ENCODE results near the gene ZEB2. TPM values are rescaled to one million over a fixed set of nuclear protein-coding genes. Genes with fewer than 3 reads are reported as not detected.

ZEB2 gene
- total and polyA plus RNA-seq, 10 of the 15 experiments (the other 5 are each of a cell fraction or from before 2014, with no cell fraction given), result 0.14 to 3.2 (median 0.84) TPM

- TF ChIP-seq GABPA (IDR thresholded peaks at IDR 0.05; ENCODE audit: low read depth) (0 out of 2 replicates have a peak, but pooled peaks have one; percentile 34), ZBTB11 (CRISPR knock-in tag; IDR thresholded peaks at IDR 0.05) (no peak), IKZF2 (IDR thresholded peaks at IDR 0.05) (peak in 1 of 2 experiments; percentile 14; a peak in 1 of 4 replicates), ESRRA (IDR thresholded peaks at IDR 0.05; ENCODE audit: low read length) (no peak), MXI1 (IDR thresholded peaks at IDR 0.05; ENCODE audit: low read depth, low read length) (no peak), FOXM1 (IDR thresholded peaks at IDR 0.05; ENCODE audit: low read depth, low read length) (0 out of 2 replicates have a peak, but pooled peaks have one; percentile 23), HDGF (IDR thresholded peaks at IDR 0.05) (no peak), CREM (IDR thresholded peaks at IDR 0.05; ENCODE audit: low read depth) (peak; percentile 52), NRF1 (conservative IDR thresholded peaks at IDR 0.05; ENCODE audit: low read depth, low read length) (no peak), RUNX3 (IDR thresholded peaks at IDR 0.05; ENCODE audit: low read length) (peak; percentile 61), FOXK2 (IDR thresholded peaks at IDR 0.05) (no peak), IRF4 (IDR thresholded peaks at IDR 0.05; ENCODE audit: low read depth, low read length) (peak; percentile 53; the same call in 1 of the 2 replicates), RFX5 (IDR thresholded peaks at IDR 0.05; ENCODE audit: low read depth, low read length) (no peak), MEF2B (IDR thresholded peaks at IDR 0.05; ENCODE audit: partially characterized antibody, poor library complexity, severe bottlenecking) (no peak), ZNF207 (IDR thresholded peaks at IDR 0.05; ENCODE audit: borderline replicate concordance) (no peak), HSF1 (IDR thresholded peaks at IDR 0.05; ENCODE audit: low read depth, low read length) (no peak), SP1 (IDR thresholded peaks at IDR 0.05; ENCODE audit: low read depth, low read length) (no peak), PBX3 (IDR thresholded peaks at IDR 0.05; ENCODE audit: insufficient replicate concordance, low read depth, low read length) (no peak)
Measured at GRCh38 chr2:144343145-144343544, 176.8 kb downstream of the ZEB2 start (continued).

Measured in GM12878 (cell line).